Esophagus squamous epithelium (tissue), 4 donors: ENCODE data around the gene TRIM67.

Experiments
- CTCF ChIP-seq, 6 experiments: fragments of 450-650 bp in 4 of 6; fragments of 200-600 bp in 2 of 6; sonication (generic) in 2 of 6; IDR thresholded peaks; one replicate each; pipeline ENCODE4 v1.5.1; 2016 to 2019; ENCODE audit warnings: antibody characterized with exemption in 6 of 6, mild to moderate bottlenecking in 4 of 6, moderate library complexity in 4 of 6
- POLR2A ChIP-seq, 4 donors: fragments of 450-650 bp; IDR thresholded peaks; one replicate each; pipeline ENCODE4 v1.6.1; 2017; ENCODE audit warnings: antibody characterized with exemption in 4 of 4, mild to moderate bottlenecking in 4 of 4, moderate library complexity in 3 of 4

- TF ChIP-seq CTCF (IDR thresholded peaks at IDR 0.05) (no peak), POLR2A (IDR thresholded peaks at IDR 0.05) (no peak)
These were observed 32.6 kb downstream of the TRIM67 start for GRCh38 chr1:231194476-231194842.
